Loucy (cell line): ENCODE measurements around the gene NIM1K.

ENCODE experiments used
- EZH2phosphoT487 ChIP-seq: fragments of 200-600 bp; IDR thresholded peaks from 2 replicates; pipeline ENCODE4 v1.6.1; 2018; ENCODE audit warnings: antibody characterized with exemption, mild to moderate bottlenecking, moderate library complexity, borderline replicate concordance
- TF ChIP-seq, protein P1 (sequence below): fragments of 200-600 bp; sonication (generic); conservative IDR thresholded peaks from 2 replicates; pipeline ENCODE4 v1.5.1; 2014; ENCODE audit warnings: mild to moderate bottlenecking, antibody characterized with exemption, low read length

GRCh38 chr5:43304525-43304924 lies 112.5 kb downstream of the NIM1K start:
- TF ChIP-seq, protein P1, sequence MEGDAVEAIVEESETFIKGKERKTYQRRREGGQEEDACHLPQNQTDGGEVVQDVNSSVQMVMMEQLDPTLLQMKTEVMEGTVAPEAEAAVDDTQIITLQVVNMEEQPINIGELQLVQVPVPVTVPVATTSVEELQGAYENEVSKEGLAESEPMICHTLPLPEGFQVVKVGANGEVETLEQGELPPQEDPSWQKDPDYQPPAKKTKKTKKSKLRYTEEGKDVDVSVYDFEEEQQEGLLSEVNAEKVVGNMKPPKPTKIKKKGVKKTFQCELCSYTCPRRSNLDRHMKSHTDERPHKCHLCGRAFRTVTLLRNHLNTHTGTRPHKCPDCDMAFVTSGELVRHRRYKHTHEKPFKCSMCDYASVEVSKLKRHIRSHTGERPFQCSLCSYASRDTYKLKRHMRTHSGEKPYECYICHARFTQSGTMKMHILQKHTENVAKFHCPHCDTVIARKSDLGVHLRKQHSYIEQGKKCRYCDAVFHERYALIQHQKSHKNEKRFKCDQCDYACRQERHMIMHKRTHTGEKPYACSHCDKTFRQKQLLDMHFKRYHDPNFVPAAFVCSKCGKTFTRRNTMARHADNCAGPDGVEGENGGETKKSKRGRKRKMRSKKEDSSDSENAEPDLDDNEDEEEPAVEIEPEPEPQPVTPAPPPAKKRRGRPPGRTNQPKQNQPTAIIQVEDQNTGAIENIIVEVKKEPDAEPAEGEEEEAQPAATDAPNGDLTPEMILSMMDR: no peak
- no peak for TF ChIP-seq EZH2phosphoT487
